Osteoblast (primary cell): ENCODE measurements around the gene TMCC2. TPM values are rescaled to one million over a fixed set of nuclear protein-coding genes. Genes with fewer than 3 reads are reported as not detected.

ENCODE experiments used
- DNase-seq: peaks from one replicate; pipeline ENCODE4 v3.0.0; 2011; ENCODE audit warnings: low spot score, mixed read lengths; ENCODE audit not compliant: insufficient read length; ENCODE audit errors: missing footprints
- H2AFZ ChIP-seq: 2 replicates; pipeline ENCODE4 v1.6.0; 2011; ENCODE audit warnings: mild to moderate bottlenecking, low read length
- H3K27ac ChIP-seq: 2 replicates; pipeline ENCODE4 v1.5.1; 2011; ENCODE audit warnings: mild to moderate bottlenecking, low read depth, low read length, moderate library complexity
- H3K27me3 ChIP-seq: 2 replicates; pipeline ENCODE4 v1.6.0; 2012; ENCODE audit warnings: mild to moderate bottlenecking, control low read depth, inconsistent platforms, low read length, moderate library complexity; ENCODE audit not compliant: insufficient read depth
- H3K36me3 ChIP-seq: 2 replicates; pipeline ENCODE4 v1.5.1; 2011; ENCODE audit warnings: mild to moderate bottlenecking, low read length, control low read depth, moderate library complexity; ENCODE audit not compliant: insufficient read depth
- H3K4me1 ChIP-seq: 2 replicates; pipeline ENCODE4 v1.5.1; 2011; ENCODE audit warnings: mild to moderate bottlenecking, low read length, control low read depth, moderate library complexity; ENCODE audit not compliant: insufficient read depth
- H3K4me2 ChIP-seq: 2 replicates; pipeline ENCODE4 v1.6.0; 2011; ENCODE audit warnings: mild to moderate bottlenecking, low read length; ENCODE audit not compliant: insufficient read depth
- H3K4me3 ChIP-seq: fragments of 200-600 bp; sonication (generic); 3 replicates; pipeline ENCODE4 v1.5.1; 2012; ENCODE audit warnings: mild to moderate bottlenecking, low read length, inconsistent platforms; ENCODE audit not compliant: insufficient read depth
- H3K79me2 ChIP-seq: 2 replicates; pipeline ENCODE4 v1.6.0; 2012; ENCODE audit warnings: mild to moderate bottlenecking, low read length, control low read depth, inconsistent platforms; ENCODE audit not compliant: insufficient read depth
- H3K9me3 ChIP-seq: 2 replicates; pipeline ENCODE4 v1.5.1; 2011; ENCODE audit warnings: low read depth, low read length, control low read depth
- H4K20me1 ChIP-seq: 2 replicates; pipeline ENCODE4 v1.6.0; 2012; ENCODE audit warnings: mild to moderate bottlenecking, low read length, control low read depth; ENCODE audit not compliant: insufficient read depth
- CTCF ChIP-seq: IDR thresholded peaks from 2 replicates; pipeline ENCODE4 v1.5.1; 2011; ENCODE audit warnings: mild to moderate bottlenecking, low read depth, low read length, moderate library complexity; ENCODE audit errors: extremely low read depth
- total RNA-seq: library from RNA; depleted of rRNA; stranded (reverse); fragments of >200 nt; gene quantifications from 2 replicates; pipeline ENCODE4 v1.2.3, GENCODE V29; 2012

TMCC2 gene
- total RNA-seq, 1 donor = 1.8 TPM

GRCh38 chr1:205267306-205267902 lies 39.7 kb downstream of the TMCC2 start:
- Histone ChIP-seq H3K4me3 (no peak overlapping the region), H2AFZ (no peak overlapping the region), H3K9me3 (no peaks in the 10 kb centered on the region), H3K36me3 (no peaks in the 10 kb centered on the region), H3K27me3 (no peaks in the 10 kb centered on the region), H3K4me2 (no peak overlapping the region), H3K27ac (no peak overlapping the region), H3K4me1 (peaks cover 25% of the 10 kb centered on the region), H4K20me1 (no peaks in the 10 kb centered on the region), H3K79me2 (no peaks in the 10 kb centered on the region)
- TF ChIP-seq CTCF = no peak
- DNase-seq = peak; percentile 81

- H3K4me1 ChIP-seq = peaks cover 22% of the 10 kb centered on the region
- H3K27ac ChIP-seq = no peak overlapping the region
- H3K9me3 ChIP-seq = no peaks in the 10 kb centered on the region
- no peak overlapping the region for H3K4me2 ChIP-seq
- TF ChIP-seq CTCF = no peak
- peak; percentile 62 for DNase-seq
- no peaks in the 10 kb centered on the region for H3K27me3 ChIP-seq
- H2AFZ ChIP-seq = no peak overlapping the region
- no peaks in the 10 kb centered on the region for H3K36me3 ChIP-seq
- no peak overlapping the region for H3K4me3 ChIP-seq
- no peaks in the 10 kb centered on the region for H4K20me1 ChIP-seq
- H3K79me2 ChIP-seq = no peaks in the 10 kb centered on the region
Measured at GRCh38 chr1:205268846-205269680, 41.3 kb downstream of the TMCC2 start.

GRCh38 chr1:205269711-205270110 lies 42.0 kb downstream of the TMCC2 start:
- Histone ChIP-seq H3K27me3 (no peaks in the 10 kb centered on the region), H3K36me3 (no peaks in the 10 kb centered on the region), H3K4me2 (no peak overlapping the region), H3K9me3 (no peaks in the 10 kb centered on the region), H3K79me2 (no peaks in the 10 kb centered on the region), H4K20me1 (no peaks in the 10 kb centered on the region), H3K4me3 (no peak overlapping the region), H3K27ac (no peak overlapping the region), H3K4me1 (peaks cover 22% of the 10 kb centered on the region), H2AFZ (no peak overlapping the region)
- DNase-seq = peak; percentile 23
- TF ChIP-seq CTCF = no peak

- Histone ChIP-seq H3K36me3 (no peaks in the 10 kb centered on the region), H3K9me3 (no peaks in the 10 kb centered on the region), H3K79me2 (no peaks in the 10 kb centered on the region), H3K27ac (no peak overlapping the region), H4K20me1 (no peaks in the 10 kb centered on the region), H3K4me1 (peaks cover 22% of the 10 kb centered on the region), H3K27me3 (no peaks in the 10 kb centered on the region), H2AFZ (no peak overlapping the region), H3K4me3 (no peak overlapping the region), H3K4me2 (no peak overlapping the region)
- TF ChIP-seq CTCF = no peak
- DNase-seq = peak; percentile 74
Measured at GRCh38 chr1:205270271-205270670, 42.5 kb downstream of the TMCC2 start.
